SKM-1 (cell line): ENCODE data around the gene ROR1.
"Not testable (repeated sequence)": the region's sequence is repeated elsewhere in the genome, so short reads cannot be mapped to it uniquely, and the experiment has no call there.

ENCODE experiments used
- DNase-seq: peaks from one replicate; lab custom pipeline; 2025; ENCODE audit not compliant: unreplicated experiment; lab: John Stamatoyannopoulos, UW

The ROR1 gene

GRCh38 chr1:63792152-63792551 lies 18.3 kb downstream of the ROR1 start:
- no peak for DNase-seq

- DNase-seq = no peak
Observed at GRCh38 chr1:63793741-63794240, 20.0 kb downstream of the ROR1 start.

- no peak for DNase-seq
Observed at GRCh38 chr1:63794354-63794753, 20.5 kb downstream of the ROR1 start.

- DNase-seq = no peak
Observed at GRCh38 chr1:63794939-63795378, 21.1 kb downstream of the ROR1 start.

GRCh38 chr1:63795455-63795854 lies 21.6 kb downstream of the ROR1 start:
- no peak for DNase-seq

GRCh38 chr1:63797056-63797726 lies 23.4 kb downstream of the ROR1 start:
- no peak for DNase-seq

- DNase-seq = no peak
Observed at GRCh38 chr1:63798284-63798683, 24.5 kb downstream of the ROR1 start.

- DNase-seq = no peak
Observed at GRCh38 chr1:63799307-63799706, 25.5 kb downstream of the ROR1 start.

GRCh38 chr1:63799820-63800219 lies 26.0 kb downstream of the ROR1 start:
- no peak for DNase-seq

- no peak for DNase-seq
Observed at GRCh38 chr1:63802109-63802508, 28.3 kb downstream of the ROR1 start.

GRCh38 chr1:63804829-63805484 lies 31.1 kb downstream of the ROR1 start:
- no peak for DNase-seq

GRCh38 chr1:63807046-63807445 lies 33.2 kb downstream of the ROR1 start:
- no peak for DNase-seq

- DNase-seq = no peak
Observed at GRCh38 chr1:63810936-63811469, 37.2 kb downstream of the ROR1 start.

- DNase-seq = no peak
Observed at GRCh38 chr1:63812071-63812700, 38.4 kb downstream of the ROR1 start.

- no peak for DNase-seq
Observed at GRCh38 chr1:63813829-63814277, 40.0 kb downstream of the ROR1 start.

- DNase-seq = not testable (repeated sequence)
Observed at GRCh38 chr1:63816217-63816815, 42.5 kb downstream of the ROR1 start.

GRCh38 chr1:63817152-63817667 lies 43.4 kb downstream of the ROR1 start:
- DNase-seq = no peak

- DNase-seq = no peak
Observed at GRCh38 chr1:63817700-63818099, 43.9 kb downstream of the ROR1 start.

- no peak for DNase-seq
Observed at GRCh38 chr1:63818567-63819325, 44.9 kb downstream of the ROR1 start.

- no peak for DNase-seq
Observed at GRCh38 chr1:63819795-63820194, 46.0 kb downstream of the ROR1 start.
